Left ventricle myocardium inferior (tissue), 1 donor: ENCODE results near the gene RAB3IP. TPM values are rescaled to one million over a fixed set of nuclear protein-coding genes. Genes with fewer than 3 reads are reported as not detected.
"Not testable (repeated sequence)": the region's sequence is repeated elsewhere in the genome, so short reads cannot be mapped to it uniquely, and the experiment has no call there.

Source experiments
- DNase-seq: peaks from one replicate; pipeline ENCODE4 v3.0.0-alpha.2; 2020
- H3K27ac ChIP-seq: fragments of 200-600 bp; replicated peaks from 2 replicates; pipeline ENCODE4 v1.8.0; 2021
- H3K27me3 ChIP-seq: fragments of 200-600 bp; 2 replicates; pipeline ENCODE4 v1.8.0; 2021; ENCODE audit warnings: low read depth
- H3K36me3 ChIP-seq: fragments of 200-600 bp; 2 replicates; pipeline ENCODE4 v1.8.0; 2021
- H3K4me1 ChIP-seq: fragments of 200-600 bp; 2 replicates; pipeline ENCODE4 v1.8.0; 2021
- H3K4me3 ChIP-seq: fragments of 200-600 bp; 2 replicates; pipeline ENCODE4 v1.8.0; 2021; ENCODE audit warnings: mild to moderate bottlenecking, moderate library complexity
- H3K9me3 ChIP-seq: fragments of 200-600 bp; replicated peaks from 2 replicates; pipeline ENCODE4 v1.8.0; 2021
- CTCF ChIP-seq: fragments of 200-600 bp; IDR thresholded peaks from 2 replicates; pipeline ENCODE4 v1.8.0; 2021; ENCODE audit warnings: antibody characterized with exemption, mild to moderate bottlenecking, borderline replicate concordance
- intact Hi-C: fragments of 100-400 bp; cut with micrococcal nuclease; formaldehyde crosslinking; loops from one replicate; pipeline ENCODE4 v1.11.0; 2022
- total RNA-seq: library from RNA; stranded (reverse); fragmentation: NEBNext Ultra II Directional; extraction: Animal tissue kit (Norgen Biotek cat#: 25700); gene quantifications from one replicate; pipeline ENCODE4 v1.2.1, GENCODE V29; 2021
- donor health status: DM: no; HTN: yes; CAD: no; lungs with severe emphysema.

RAB3IP gene
- total RNA-seq, 1 donor from 2014 or later: 23.0 TPM

- Histone ChIP-seq H3K27me3 (no peaks in the 10 kb centered on the region), H3K36me3 (peaks cover 6% of the 10 kb centered on the region), H3K4me3 (no peak overlapping the region), H3K4me1 (no peaks in the 10 kb centered on the region), H3K27ac (no peak overlapping the region), H3K9me3 (peaks cover 7% of the 10 kb centered on the region)
- no peak for DNase-seq
- TF ChIP-seq CTCF: no peak
- intact Hi-C loops: no loop called here
Measured at GRCh38 chr12:69779928-69780327, 41.3 kb downstream of the RAB3IP start.

GRCh38 chr12:69783365-69783764, 44.7 kb downstream of the RAB3IP start:
- DNase-seq: no peak
- no peaks in the 10 kb centered on the region for H3K4me1 ChIP-seq
- H3K27me3 ChIP-seq: no peaks in the 10 kb centered on the region
- peaks cover 16% of the 10 kb centered on the region for H3K36me3 ChIP-seq
- intact Hi-C loops: no loop called here
- peaks cover 7% of the 10 kb centered on the region for H3K9me3 ChIP-seq
- no peak for TF ChIP-seq CTCF
- H3K27ac ChIP-seq: no peak overlapping the region
- H3K4me3 ChIP-seq: no peak overlapping the region

GRCh38 chr12:69789351-69789750, 50.7 kb downstream of the RAB3IP start:
- no peak overlapping the region for H3K27ac ChIP-seq
- H3K4me1 ChIP-seq: no peaks in the 10 kb centered on the region
- peaks cover 9% of the 10 kb centered on the region for H3K36me3 ChIP-seq
- intact Hi-C loops: no loop called here
- no peak overlapping the region for H3K4me3 ChIP-seq
- DNase-seq: no peak
- H3K9me3 ChIP-seq: peaks cover 30% of the 10 kb centered on the region
- H3K27me3 ChIP-seq: no peaks in the 10 kb centered on the region
- TF ChIP-seq CTCF: no peak

GRCh38 chr12:69792533-69792932, 53.9 kb downstream of the RAB3IP start:
- H3K27me3 ChIP-seq: no peaks in the 10 kb centered on the region
- peaks cover 30% of the 10 kb centered on the region for H3K9me3 ChIP-seq
- H3K4me3 ChIP-seq: no peak overlapping the region
- no peaks in the 10 kb centered on the region for H3K4me1 ChIP-seq
- peaks cover 11% of the 10 kb centered on the region for H3K36me3 ChIP-seq
- no peak overlapping the region for H3K27ac ChIP-seq
- intact Hi-C loops: no loop called here
- DNase-seq: no peak
- no peak for TF ChIP-seq CTCF

GRCh38 chr12:69807101-69807897, 68.6 kb downstream of the RAB3IP start:
- H3K4me1 ChIP-seq, H3K9me3 ChIP-seq, H3K36me3 ChIP-seq, DNase-seq, H3K27ac ChIP-seq, H3K4me3 ChIP-seq, intact Hi-C loops, H3K27me3 ChIP-seq: not testable (repeated sequence)

GRCh38 chr12:69810870-69811498, 72.3 kb downstream of the RAB3IP start:
- no peak for DNase-seq
- Histone ChIP-seq H3K4me3 (no peak overlapping the region), H3K4me1 (no peaks in the 10 kb centered on the region), H3K9me3 (peaks cover 5% of the 10 kb centered on the region), H3K36me3 (peaks cover 14% of the 10 kb centered on the region), H3K27me3 (no peaks in the 10 kb centered on the region), H3K27ac (no peak overlapping the region)
- intact Hi-C loops: no loop called here
- TF ChIP-seq CTCF: no peak
